Muscle of back (tissue), 11 donors: ENCODE measurements around the gene PIGR. TPM values are rescaled to one million over a fixed set of nuclear protein-coding genes. Genes with fewer than 3 reads are reported as not detected.

Source experiments
- DNase-seq, 3 donors: peaks; one replicate each; pipeline versions ENCODE4 v3.0.0 to v3.0.0-alpha.2; 2013
- polyA plus RNA-seq, 10 donors: library from polyadenylated mRNA; unstranded; fragments of 120-200 nt; gene quantifications; one replicate each; pipeline ENCODE4 v1.2.1, GENCODE V29; 2013; ENCODE audit not compliant: insufficient read length in 10 of 10

The PIGR gene
- polyA plus RNA-seq, 10 donors: 0.03 to 0.04 TPM; not detected in 8

DNA sequence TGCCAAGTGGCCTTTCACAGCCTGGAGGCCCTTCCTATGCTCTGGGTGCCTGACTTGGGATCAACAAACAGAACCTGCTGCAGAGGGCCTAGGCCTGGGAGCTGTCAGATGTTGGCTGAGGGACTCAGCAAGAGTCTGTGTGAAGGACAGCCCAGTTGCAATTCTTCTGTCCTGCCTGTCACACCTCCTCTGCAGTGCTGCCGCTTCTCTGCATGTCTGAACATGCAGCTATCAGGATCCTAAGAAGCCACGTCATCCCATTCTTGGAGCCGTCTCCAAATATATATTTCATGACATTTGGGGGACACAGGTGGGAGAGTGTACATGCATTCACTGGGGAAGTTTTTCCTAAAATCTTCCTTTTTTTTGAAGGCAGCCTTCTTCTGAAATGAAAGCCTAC is 15.4 kb upstream of the PIGR start:
- no peak for DNase-seq

DNA sequence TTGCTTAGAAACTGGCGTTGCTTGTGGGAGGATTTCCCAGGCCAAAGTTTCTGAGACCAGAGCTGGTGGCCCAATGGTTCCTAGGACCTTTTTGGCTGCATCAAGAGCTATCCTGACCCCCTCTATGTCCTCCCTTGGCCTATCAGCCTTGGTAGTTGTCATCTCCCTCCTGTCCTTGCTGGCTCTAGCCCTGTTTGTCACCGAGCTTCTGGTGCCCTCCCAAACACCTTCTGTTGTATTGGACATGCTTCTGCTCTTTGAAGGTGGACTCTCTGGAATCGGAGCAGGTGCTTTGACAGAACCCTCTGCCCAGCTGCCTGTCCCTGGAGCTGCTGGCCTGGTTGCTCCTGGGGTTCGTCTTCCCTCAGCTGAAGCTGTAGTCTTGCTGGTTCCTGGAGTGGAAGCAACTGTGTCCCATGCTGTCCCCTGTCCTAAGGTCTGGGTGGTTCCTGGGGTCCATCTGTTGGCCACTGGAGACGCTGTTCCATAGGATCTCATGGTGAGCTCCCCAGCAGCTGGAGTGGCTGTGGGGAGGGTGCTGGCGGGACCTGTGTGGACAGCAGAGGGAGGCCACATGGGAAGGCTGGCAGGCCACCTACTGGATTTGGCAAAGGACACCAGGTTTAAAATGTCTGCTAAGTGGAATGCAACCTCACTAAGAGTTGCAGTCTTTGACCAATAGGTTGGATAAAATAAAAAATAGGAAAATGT is 14.6 kb upstream of the PIGR start:
- no peak for DNase-seq

DNA sequence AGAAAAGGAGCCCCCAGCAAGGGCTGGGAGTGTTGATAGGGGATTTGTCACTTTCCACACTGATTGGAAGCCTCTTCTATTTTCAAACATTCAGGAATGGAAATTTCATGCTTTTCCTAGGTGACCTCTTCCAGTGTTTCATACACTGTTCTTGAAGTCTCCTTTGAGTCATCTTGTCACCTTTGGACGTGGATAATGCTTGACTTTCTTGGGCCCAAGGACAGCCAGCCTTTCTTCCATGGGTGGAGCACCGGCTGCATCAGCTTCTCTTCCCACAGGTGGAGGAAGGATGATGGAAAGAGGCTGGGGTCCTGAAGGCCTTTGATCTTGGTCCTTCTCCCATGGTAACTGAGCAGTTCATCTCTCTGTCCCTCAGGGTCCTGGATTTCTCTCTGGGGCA is 11.9 kb upstream of the PIGR start:
- DNase-seq: no peak

DNA sequence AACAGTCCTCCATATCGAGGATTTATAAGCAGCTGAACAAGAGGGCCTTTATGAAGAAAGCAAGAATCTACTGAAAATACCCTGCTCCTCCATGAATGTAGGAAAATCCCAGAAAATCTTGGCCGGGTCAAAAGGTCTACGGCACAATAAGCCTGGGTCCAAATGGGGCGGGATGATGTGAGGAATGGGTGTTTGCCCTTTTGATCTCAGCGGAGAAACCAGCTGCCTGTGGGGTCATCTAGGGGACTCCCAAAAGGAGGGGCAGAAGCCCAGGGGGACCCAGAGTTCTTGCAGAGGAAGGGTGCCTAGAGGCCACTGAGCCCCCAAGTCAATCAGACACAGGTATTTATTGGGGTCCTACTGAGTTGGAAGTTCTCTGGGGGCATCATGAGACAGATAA is 11.4 kb upstream of the PIGR start:
- no peak for DNase-seq

DNA sequence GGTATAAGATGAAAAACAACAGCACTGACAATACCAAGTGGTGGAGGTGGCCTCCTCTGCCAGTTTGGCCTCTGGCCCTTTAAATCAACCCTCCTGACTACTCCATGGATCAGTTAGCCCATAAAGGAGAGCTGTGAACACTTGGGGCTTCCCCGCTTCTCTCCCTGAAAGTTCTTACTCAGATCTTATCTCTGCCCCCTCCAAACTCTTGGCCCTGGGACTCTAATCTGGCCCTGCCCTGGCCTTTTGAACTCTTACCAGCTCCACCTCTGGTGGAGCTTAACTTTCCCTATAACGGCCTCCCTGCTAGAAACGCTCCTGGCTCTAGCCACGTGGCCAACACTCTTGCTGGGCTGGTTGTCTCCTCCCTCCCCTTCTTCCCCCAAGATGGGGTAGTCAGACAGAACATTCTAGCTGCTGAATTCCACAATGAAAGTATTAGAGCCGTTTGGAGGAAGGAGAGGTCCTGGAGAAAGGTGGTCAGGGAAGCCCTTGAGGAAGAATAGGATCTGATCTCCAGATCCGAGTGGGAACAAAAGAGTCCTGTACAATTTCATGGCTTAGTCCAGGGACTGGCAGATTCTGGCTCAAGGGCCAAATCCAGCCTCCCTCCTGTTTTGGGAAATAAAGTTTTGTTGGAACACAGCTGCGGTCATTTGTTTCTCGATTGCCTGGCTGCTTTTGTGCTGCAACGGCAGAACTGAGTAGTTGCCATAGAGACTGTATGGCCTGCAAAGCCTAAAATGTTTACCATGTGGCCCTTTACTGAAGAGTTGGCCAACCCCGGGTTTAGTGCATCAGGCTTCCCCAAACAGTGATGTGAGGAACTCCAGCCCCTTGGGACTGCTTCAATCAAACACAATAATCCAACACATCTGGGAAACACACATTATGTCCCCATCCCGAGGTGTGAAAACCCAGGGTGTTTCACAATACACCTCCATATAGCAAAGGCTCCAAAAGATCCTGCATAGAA is 9.5 kb upstream of the PIGR start:
- peak in 2 of 3 donors; percentile 27 to 48 for DNase-seq

DNA sequence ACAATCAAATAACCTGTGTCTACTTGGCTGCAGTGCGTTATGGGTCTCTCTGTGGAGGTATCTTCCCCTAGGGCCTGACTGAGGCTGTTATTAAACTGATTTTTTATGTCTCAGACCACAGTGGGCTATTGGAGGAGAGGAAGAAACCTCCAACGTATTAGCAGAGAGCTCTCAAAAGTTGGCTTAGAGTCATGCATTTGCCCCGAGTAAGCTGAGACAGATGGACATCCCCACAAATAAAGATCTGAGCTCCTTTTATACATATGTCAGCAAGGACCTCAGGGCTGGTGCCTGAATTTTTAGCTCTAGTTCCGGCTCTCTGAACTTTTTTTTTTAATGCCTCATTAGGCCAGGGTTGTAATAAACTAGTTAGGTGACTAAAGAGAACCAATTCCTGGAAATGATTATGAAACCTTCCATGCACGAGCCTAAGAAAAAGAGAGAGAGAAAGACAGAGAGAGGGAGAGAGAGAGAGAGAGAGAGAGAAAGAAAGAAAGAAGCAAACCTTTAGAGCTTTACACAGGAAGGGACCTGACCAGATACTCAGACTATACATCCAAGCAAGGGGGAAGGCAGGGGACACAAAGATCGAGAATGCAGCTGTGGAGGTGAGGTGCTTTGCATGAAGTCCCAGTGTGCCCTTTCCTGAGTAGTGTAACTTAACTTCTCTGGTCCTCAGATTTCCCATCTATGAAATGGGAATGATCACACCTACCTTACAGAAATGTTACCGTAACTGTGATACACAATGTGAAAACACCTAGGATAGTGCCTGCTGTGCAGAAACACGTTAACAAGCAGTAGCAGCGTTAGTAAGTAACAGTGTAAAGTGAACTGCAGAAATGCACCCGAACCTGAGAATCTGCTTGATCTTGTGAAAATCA is 8.4 kb upstream of the PIGR start:
- DNase-seq: no peak

DNA sequence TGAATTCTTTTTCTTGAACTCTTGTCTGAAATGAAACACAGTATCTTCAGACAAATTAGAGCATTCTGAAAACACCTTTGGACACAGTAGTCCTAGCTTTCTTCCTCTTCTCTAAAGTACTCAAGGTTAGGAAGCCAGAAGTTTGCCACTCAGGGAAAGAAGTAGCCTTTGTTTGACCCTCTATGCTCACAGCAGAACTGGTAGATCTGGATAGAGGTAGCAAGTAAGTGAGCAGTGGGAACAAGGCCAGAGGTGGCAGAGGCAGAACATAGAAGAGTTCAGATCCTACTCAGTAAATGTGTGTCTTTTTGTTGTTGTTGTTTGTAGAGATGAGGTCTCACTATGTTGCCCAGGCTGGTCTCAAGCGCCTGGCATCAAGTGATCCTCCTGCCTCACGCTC is 7.4 kb upstream of the PIGR start:
- no peak for DNase-seq

DNA sequence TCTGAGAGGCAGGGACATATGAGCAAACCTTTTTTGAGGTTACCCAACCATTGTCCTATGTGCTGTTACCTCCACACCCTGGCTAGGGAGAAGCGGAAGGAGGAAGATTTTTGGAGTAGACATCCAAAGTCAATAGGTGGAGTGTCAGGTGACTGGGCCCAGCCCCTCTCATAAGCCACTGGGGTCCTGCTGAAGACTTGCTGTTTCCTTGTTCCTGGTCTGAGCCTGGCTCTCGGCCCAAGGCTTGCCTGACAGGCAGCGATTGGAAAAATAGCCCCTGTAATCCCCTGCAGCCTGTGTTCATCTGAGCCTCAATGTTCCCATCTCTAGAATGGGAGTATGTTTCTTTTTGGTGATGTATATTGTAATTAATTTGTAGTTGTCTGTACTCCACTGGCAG is 6.9 kb upstream of the PIGR start:
- no peak for DNase-seq

DNA sequence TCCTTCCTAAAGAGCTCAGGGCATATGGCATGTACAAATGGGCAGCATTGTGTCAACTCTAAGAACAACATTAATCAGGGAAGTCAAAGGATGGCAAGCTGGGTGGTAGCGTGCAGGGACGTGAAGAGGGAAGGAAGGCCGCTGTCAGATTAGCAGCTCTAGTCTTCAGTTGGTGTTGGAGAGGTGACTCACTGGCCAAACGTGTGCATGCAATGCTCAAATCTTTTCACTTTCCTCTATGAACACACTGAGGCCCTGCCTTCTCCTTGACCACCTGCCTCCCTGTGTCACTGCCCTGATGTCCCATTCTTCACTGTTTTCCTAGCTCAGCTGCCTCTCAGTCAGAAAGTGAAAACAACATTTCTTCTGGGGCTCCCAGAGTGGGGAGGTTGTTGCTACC is 5.9 kb upstream of the PIGR start:
- no peak for DNase-seq

DNA sequence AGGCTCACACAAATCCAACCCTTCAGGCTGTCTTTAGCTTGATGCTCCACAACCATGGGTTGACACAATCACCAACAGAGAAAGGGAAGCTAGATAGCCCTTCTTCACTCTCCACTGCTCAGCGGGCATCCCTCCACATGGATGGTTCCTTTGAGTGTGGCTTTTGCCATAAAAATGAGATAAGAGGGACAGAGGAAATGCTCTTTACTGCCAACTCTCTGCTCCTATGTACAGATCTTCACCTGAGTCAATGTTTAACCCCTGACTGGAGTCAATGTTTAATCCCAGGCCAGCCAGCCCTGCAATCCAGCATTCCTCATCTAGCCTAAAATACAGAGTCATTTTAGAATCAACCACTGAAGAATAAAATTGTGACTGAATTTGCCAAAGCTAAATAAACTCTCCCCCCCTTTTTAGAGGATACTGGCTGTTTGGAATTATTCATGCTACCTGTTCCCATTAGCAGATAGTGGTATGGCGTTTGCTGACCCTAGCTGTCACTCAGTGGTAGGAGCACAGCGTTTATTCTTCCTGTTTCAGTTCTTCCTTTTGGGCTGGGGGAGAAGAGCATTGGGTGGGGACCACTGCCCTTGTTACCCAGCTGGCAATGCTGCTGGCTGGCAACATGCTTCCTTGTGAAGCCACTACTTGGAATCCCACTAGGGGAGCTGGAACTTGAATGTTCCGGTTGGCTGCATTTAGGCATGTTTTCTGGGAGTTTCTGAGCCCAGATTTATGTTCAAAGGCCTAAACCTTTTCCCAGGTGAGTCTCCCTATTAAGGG is 5.2 kb upstream of the PIGR start:
- no peak for DNase-seq

DNA sequence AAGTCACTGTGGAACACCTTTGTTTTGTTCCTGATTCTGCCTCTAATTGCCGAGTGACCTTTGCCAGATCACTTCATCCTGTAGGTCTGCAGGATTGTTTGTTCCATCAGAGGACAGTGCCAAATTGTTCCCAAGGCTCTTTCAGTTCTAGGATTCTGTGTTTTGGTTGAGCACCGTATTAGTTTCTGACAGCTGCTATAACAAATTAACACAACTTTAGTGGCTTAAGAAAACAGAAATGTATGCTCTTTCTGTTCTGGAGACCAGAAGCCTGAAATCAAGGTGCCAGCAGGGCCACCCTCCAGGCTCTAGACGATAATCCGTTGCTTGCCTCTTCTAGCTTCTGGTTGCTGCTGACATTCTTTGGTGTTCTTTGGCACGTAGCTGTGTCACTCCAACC is 3.4 kb upstream of the PIGR start:
- DNase-seq: no peak

DNA sequence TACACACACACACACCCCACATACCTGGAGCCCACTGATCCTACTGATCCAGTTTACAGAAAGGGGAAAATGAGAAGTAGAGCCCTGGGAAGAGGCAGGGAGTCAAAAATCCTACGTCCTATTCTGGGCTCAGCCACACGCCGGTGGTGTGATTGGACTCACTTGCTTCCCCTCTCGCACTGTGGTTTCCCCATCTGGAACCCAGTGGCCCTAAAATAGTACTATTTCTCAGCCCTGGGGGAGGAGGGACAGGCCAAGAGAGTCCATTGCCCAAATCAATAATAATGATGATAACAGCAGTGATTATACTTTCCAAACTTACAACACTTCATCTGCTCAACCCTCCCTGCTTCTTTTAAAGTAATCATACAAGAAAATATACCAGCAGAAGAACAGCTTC is 2.9 kb upstream of the PIGR start:
- DNase-seq: no peak

DNA sequence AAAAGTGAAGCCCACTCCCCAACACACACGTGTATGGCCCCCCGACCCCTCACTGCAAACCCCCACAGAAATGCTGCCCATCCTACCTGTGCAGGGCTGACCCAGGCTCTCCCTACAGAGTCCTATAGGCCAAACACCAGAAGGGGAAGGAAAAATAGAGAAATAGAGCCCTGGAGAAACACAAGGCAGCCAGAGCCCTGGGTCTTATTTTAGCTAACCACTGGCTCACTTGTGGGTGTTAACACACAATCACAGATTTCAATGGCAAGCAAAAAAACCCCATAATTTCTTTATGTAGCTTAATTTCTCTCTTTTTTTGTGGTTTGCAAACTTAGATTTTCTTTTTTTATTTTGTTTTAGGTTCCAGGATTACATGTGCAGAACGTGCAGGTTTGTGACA is 989 bp upstream of the PIGR start:
- no peak for DNase-seq

DNA sequence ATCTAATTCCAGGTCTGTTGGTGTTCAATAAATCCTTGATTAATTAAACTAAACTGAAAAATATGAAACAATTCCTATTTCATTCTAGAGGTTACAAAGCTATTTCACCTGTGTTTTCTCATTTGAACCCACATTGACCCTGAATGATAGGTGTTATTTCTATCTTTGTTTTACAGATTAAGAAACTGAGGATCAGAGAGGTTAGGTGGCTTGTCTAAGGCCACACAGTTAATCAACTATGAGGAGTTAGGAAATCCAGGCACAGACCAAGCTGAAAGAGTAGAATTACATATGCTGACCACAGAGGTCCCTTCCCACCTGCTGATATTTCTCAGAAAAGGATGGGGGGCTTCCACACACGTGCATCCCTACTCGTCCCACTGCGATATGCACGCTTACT is 487 bp downstream of the PIGR start:
- DNase-seq: no peak

DNA sequence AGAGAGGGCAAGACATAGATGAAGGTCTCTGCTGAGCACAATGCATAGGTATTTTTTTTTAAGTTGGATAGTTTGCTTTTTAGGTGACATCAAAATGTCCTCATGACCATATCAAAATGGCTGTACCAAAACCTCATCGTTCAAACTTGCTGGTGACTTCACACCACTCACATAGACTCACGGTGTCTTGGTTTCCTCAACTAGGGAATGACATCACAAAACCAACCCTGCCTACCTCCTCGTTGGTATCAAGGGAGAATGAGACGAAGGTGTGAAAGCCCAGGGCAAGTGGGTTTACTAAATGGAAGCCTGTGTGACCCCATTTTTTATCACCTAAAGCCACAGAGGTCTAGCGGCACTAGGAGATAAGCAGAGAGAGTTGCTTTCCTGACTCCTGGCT is 1.6 kb downstream of the PIGR start:
- DNase-seq: no peak

DNA sequence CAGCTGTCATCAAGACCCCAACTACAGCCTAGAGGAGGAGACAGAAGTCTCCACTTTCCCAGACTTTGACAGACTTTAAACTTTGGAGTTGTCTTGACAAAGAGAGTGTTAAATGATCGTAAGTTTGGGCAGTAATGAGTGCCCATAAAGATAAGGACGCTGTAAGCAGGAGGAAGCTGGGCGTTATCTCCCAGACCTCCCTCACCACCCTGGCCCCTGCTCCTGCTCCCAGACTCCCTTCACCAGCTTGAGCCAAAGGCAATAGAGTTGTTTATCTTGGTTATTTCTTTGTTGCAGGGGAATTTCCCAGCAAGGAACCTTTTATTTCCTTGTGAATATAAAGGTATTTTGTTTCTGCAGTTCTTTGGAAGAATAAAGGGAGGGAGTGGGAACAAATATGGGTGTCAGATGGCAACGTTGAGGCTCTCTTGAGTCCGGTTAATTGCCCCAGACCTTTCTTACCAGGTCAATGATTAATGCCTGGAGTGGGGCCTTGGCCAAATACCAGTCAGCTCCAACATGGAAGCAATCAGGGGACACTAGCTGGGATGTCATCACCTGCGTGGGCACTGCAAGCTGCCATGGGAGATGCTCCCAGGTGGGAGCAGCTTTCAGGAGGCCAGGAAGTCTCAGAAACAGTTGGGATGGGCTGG is 4.4 kb downstream of the PIGR start:
- DNase-seq: no peak

DNA sequence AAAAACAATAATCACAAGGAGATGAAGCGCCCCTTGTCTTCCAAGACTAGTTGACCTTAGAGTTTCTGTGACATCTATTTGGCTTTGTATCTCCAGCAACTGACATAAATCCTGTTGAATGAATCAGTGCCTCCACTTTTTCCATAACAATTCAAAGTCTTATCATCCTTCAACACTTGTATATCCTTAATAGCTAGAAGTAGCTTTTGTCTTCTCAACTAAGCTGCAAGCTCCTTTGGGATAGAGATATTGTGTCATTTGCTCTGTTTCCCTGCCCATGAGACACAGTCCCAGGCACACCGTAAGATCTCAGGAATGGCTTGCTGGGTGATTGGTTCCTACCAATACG is 5.7 kb downstream of the PIGR start:
- DNase-seq: no peak

DNA sequence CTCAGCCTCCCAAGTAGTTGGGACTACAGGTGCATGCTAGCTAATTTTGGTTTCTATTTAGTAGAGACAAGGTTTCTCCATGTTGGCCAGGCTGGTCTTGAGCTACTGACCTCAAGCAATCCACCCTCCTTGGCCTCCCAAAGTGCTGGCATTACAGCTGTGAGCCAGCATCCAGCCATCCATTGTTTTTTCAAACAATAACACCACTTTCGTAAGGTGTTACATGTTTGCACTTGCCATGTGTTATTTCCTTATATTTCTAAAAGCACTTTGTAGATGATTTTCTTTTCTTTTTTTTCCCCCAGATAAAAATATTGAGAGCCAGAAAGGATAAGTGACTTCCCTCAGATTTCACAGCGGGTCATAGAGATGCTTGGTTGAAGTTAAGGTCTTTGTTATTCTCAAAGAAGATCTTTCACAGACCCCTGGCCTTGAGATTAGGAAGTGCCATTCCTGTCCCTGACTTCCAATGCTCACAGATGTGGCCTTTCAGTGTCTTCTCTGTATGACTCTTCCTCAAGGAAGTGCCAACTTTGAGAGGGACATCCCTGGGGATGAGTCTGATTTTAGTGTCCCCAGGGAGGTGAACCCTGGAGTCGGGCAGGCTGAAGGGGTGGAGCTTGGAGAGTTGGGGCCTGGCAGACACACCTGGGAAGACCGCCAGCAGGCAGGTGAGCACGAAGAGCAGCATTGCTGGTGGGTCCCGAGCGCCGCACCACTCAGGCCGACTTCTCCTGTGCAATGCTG is 6.3 kb downstream of the PIGR start:
- DNase-seq: no peak

DNA sequence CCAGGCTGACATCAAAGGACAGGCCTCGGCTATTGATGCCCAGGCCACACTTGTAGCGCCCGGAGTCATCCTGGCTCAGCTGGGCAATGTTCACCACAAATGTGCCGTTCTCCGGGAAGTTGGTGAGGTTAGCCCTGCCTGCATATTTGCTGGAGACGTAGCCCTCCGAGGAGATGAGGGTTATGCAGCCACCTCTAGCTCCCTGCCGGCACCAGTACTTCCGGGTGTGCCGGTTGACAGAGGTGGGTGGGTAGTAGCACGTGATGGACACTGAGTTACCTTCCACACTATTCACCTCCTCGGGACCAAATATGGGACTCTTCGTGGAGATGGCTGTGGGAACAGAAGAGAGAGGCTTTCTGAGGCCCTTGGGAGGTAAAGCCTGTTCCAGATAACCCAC is 7.1 kb downstream of the PIGR start:
- no peak for DNase-seq

DNA sequence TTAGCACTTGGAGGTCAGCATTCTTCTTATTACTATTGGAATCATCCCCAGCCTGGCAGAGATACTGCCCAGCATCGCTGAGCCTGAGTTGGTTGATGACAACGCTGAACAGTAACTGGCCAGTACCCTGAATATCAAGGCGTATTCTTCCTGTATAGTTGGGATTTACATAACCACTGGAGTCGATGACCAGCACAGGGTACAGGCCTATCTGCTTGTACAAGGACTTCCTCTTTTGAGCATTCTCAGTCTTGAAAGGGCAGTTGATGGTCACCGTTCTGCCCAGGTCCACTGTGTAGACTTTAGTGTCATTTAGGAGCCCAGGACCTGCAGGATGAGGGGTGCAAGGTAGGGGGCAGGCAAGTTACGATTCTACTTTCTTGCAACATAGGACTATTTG is 8.8 kb downstream of the PIGR start:
- no peak for DNase-seq
